ENCODE results near the gene RNPEPL1. TPM values are rescaled to one million over a fixed set of nuclear protein-coding genes. Genes with fewer than 3 reads are reported as not detected.

RNPEPL1 gene
- total RNA-seq, 1 experiment from 2014 or later: 88.2 TPM

DNA sequence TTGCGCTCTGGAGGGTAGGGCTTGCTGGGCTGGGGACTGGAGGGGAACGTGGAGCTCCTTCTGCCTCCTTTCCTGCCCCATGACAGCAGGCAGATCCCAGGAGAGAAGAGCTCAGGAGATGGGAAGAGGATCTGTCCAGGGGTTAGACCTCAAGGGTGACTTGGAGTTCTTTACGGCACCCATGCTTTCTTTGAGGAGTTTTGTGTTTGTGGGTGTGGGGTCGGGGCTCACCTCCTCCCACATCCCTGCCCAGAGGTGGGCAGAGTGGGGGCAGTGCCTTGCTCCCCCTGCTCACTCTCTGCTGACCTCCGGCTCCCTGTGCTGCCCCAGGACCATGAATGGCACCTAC lies 61.3 kb downstream of the RNPEPL1 start:
- intact Hi-C loops (cut with micrococcal nuclease; ENCODE audit: unreplicated experiment) (no loop called here), in situ Hi-C loops (cut with HindIII; ENCODE audit: low pct_unique_long_range_greater_than_20kb, low sequenced_read_pairs) (no loop called here)
- Histone ChIP-seq H3K9me3 (ENCODE audit: control insufficient read depth, insufficient read depth, low read depth, low read length) (no peaks in the 10 kb centered on the region), H3K36me3 (ENCODE audit: control insufficient read depth, insufficient read depth, low read length) (no peaks in the 10 kb centered on the region), H3K4me1 (ENCODE audit: control insufficient read depth, insufficient read depth, low read length) (no peaks in the 10 kb centered on the region; the same call in 1 of the 2 replicates), H3K4me3 (ENCODE audit: low read depth in 2 of 2, low read length in 2 of 2) (no peak overlapping the region), H3K27ac (ENCODE audit: low read length) (no peak overlapping the region), H3K27me3 (ENCODE audit: control insufficient read depth, insufficient read depth, low read length) (no peaks in the 10 kb centered on the region)
- ATAC-seq (no peak), DNase-seq (ENCODE audit: low read depth, low spot score) (no peak)
- BruUV-seq (replicated peaks): no TSS peak
- TF ChIP-seq, protein P1, sequence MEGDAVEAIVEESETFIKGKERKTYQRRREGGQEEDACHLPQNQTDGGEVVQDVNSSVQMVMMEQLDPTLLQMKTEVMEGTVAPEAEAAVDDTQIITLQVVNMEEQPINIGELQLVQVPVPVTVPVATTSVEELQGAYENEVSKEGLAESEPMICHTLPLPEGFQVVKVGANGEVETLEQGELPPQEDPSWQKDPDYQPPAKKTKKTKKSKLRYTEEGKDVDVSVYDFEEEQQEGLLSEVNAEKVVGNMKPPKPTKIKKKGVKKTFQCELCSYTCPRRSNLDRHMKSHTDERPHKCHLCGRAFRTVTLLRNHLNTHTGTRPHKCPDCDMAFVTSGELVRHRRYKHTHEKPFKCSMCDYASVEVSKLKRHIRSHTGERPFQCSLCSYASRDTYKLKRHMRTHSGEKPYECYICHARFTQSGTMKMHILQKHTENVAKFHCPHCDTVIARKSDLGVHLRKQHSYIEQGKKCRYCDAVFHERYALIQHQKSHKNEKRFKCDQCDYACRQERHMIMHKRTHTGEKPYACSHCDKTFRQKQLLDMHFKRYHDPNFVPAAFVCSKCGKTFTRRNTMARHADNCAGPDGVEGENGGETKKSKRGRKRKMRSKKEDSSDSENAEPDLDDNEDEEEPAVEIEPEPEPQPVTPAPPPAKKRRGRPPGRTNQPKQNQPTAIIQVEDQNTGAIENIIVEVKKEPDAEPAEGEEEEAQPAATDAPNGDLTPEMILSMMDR (IDR thresholded peaks at IDR 0.05): no peak
- TF ChIP-seq POLR2AphosphoS5 (IDR thresholded peaks at IDR 0.05; ENCODE audit: low read depth, low read length) (no peak), TCF7L2 (IDR thresholded peaks at IDR 0.05; ENCODE audit: low read depth, low read length) (no peak)
- TF ChIP-seq, protein P2, sequence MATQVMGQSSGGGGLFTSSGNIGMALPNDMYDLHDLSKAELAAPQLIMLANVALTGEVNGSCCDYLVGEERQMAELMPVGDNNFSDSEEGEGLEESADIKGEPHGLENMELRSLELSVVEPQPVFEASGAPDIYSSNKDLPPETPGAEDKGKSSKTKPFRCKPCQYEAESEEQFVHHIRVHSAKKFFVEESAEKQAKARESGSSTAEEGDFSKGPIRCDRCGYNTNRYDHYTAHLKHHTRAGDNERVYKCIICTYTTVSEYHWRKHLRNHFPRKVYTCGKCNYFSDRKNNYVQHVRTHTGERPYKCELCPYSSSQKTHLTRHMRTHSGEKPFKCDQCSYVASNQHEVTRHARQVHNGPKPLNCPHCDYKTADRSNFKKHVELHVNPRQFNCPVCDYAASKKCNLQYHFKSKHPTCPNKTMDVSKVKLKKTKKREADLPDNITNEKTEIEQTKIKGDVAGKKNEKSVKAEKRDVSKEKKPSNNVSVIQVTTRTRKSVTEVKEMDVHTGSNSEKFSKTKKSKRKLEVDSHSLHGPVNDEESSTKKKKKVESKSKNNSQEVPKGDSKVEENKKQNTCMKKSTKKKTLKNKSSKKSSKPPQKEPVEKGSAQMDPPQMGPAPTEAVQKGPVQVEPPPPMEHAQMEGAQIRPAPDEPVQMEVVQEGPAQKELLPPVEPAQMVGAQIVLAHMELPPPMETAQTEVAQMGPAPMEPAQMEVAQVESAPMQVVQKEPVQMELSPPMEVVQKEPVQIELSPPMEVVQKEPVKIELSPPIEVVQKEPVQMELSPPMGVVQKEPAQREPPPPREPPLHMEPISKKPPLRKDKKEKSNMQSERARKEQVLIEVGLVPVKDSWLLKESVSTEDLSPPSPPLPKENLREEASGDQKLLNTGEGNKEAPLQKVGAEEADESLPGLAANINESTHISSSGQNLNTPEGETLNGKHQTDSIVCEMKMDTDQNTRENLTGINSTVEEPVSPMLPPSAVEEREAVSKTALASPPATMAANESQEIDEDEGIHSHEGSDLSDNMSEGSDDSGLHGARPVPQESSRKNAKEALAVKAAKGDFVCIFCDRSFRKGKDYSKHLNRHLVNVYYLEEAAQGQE (IDR thresholded peaks at IDR 0.05; ENCODE audit: insufficient read depth in 1 of 2, low read depth in 2 of 2, low read length in 1 of 2): no peak
- ChIA-PET POLR2A (no interaction called here), CTCF (no interaction called here)

DNA sequence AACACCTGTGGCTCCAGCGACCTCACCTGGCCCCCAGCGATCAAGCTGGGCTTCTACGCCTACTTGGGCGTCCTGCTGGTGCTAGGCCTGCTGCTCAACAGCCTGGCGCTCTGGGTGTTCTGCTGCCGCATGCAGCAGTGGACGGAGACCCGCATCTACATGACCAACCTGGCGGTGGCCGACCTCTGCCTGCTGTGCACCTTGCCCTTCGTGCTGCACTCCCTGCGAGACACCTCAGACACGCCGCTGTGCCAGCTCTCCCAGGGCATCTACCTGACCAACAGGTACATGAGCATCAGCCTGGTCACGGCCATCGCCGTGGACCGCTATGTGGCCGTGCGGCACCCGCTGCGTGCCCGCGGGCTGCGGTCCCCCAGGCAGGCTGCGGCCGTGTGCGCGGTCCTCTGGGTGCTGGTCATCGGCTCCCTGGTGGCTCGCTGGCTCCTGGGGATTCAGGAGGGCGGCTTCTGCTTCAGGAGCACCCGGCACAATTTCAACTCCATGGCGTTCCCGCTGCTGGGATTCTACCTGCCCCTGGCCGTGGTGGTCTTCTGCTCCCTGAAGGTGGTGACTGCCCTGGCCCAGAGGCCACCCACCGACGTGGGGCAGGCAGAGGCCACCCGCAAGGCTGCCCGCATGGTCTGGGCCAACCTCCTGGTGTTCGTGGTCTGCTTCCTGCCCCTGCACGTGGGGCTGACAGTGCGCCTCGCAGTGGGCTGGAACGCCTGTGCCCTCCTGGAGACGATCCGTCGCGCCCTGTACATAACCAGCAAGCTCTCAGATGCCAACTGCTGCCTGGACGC lies 61.9 kb downstream of the RNPEPL1 start:
- H3K27ac ChIP-seq (ENCODE audit: low read length): no peak overlapping the region
- H3K27me3 ChIP-seq (ENCODE audit: control insufficient read depth, insufficient read depth, low read length): no peaks in the 10 kb centered on the region
- POLR2A ChIA-PET: no interaction called here
- intact Hi-C loops (cut with micrococcal nuclease; ENCODE audit: unreplicated experiment): no loop called here
- H3K4me1 ChIP-seq (ENCODE audit: control insufficient read depth, insufficient read depth, low read length): no peaks in the 10 kb centered on the region; the same call in 1 of the 2 replicates
- TF ChIP-seq, protein P2 (IDR thresholded peaks at IDR 0.05; ENCODE audit: insufficient read depth in 1 of 2, low read depth in 2 of 2, low read length in 1 of 2): no peak
- TF ChIP-seq POLR2AphosphoS5 (IDR thresholded peaks at IDR 0.05; ENCODE audit: low read depth, low read length) (no peak), SIN3A (IDR thresholded peaks at IDR 0.05; ENCODE audit: borderline replicate concordance, insufficient read depth, low read depth, low read length) (no peak), TCF7L2 (IDR thresholded peaks at IDR 0.05; ENCODE audit: low read depth, low read length) (no peak)
- TF ChIP-seq, protein P1 (IDR thresholded peaks at IDR 0.05): no peak
- no peak overlapping the region for H3K4me3 ChIP-seq (ENCODE audit: low read depth in 2 of 2, low read length in 2 of 2)
- no peaks in the 10 kb centered on the region for H3K9me3 ChIP-seq (ENCODE audit: control insufficient read depth, insufficient read depth, low read depth, low read length)
- DNase-seq (ENCODE audit: low read depth, low spot score) (no peak), ATAC-seq (no peak)
- no TSS peak for BruUV-seq (replicated peaks)
- CTCF ChIA-PET: no interaction called here
- in situ Hi-C loops (cut with HindIII; ENCODE audit: low pct_unique_long_range_greater_than_20kb, low sequenced_read_pairs): no loop called here
- H3K36me3 ChIP-seq (ENCODE audit: control insufficient read depth, insufficient read depth, low read length): no peaks in the 10 kb centered on the region
